Inflammatory macrophage treated with lipopolysaccharide for 4 hours (primary cell): ENCODE data around the gene CDH4.

Source experiments
- DNase-seq: peaks from one replicate; pipeline ENCODE4 v3.0.0-alpha.2; 2020

Gene CDH4

DNA sequence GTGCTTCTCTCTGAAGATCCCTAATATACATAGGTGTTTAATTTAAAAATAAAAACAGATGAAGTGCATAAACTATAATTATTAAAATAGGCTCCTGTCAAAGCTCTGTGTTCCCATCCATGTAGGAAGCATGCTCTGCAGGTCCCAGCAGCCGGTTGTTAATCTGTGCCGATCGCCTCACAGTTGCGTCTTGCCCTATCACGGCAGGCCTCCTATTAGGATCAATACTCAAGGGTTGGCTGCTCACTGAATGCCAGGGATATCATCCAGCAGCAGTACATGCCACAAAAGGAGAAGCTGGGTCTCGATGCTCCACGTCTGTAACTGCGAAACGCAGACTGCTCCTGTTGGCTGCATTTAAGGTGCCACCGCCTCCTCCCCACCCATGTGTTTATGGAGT lies 369.8 kb downstream of the CDH4 start:
- DNase-seq = no peak

DNA sequence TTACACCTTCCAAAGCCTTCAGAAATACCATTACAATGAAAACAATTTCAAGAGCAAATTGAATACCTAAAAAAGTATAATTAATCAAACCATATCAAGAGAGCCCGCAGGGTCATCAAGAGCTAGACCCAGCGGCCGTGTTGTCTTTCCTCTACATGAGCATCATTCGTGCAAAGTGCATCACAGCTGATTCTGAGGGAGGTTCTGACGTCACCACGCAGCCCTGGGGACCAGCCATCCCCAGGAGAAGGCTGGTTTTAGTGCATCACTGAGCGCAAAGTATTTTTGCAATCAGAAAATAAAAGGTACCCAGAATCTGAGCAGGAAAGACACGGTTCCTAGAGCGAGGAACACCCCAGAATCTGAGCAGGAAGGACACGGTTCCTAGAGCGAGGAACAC lies 371.4 kb downstream of the CDH4 start:
- DNase-seq = no peak

DNA sequence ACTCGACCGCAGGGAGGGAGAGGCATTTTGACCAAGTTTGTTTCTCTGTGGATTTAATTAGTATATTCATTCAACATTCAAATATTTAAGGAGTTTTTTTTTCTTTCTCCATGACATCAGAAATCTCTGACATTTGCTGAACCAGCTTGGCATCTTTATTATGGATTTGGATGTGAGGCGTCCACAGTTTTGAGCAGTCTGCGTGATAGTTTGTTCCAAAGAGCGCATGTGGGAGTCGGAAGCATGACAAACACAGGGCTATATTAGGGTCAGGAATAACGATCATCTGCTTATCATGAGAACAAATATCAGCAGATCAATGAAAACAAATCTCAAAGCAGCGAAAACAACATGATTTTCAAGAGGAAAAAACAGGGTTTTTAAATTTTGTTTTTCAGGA lies 373.2 kb downstream of the CDH4 start:
- no peak for DNase-seq

DNA sequence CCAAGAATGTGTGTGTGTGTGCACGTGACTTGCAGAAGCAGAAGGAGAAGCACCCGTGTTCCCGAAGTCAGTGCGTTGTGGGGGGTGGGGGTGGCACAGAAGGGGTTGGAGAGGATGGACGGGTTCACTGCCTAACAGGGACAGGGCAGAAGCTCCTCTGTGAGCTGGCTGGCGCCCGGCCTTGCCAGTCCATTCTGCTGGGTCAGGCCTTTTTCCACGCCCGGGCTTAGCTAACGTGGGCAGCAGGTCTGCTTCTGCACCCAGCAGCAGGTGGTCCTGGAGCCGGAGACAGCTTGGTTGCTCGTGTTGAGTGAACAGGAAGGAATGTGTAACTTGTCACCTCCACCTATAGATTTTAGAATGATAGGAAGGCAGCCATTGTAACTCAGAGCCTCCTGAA lies 374.4 kb downstream of the CDH4 start:
- DNase-seq = no peak

DNA sequence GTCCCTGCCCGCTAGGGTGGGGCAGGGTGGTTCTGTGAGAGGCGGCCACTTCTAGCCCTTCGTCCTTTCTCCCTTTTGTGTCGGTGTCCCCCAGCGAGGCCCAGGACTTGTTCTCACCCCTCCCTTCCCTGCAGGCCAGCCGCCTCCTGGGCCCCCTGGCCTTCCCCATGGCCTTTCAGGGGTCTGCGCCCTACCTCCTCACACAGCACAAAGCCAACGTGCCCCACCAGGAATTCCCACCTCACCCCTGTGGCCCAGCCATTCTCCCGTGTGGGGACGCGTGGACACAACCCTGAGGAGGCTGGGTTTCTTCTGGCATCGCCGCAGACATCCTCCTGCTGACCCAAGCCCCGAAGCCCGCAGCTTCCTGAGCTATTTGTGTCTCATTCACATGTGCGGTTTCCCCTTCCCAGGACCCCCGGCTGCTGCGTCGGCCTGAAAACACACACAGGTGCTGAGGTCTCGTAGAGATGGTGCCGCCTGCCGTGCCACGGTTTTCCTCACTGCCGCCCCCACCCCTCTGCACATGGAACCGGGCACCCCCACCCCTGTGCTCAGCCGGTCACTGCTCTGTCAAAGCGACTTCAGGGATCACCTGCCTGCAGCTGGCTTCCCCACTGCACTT lies 375.8 kb downstream of the CDH4 start:
- DNase-seq = no peak

DNA sequence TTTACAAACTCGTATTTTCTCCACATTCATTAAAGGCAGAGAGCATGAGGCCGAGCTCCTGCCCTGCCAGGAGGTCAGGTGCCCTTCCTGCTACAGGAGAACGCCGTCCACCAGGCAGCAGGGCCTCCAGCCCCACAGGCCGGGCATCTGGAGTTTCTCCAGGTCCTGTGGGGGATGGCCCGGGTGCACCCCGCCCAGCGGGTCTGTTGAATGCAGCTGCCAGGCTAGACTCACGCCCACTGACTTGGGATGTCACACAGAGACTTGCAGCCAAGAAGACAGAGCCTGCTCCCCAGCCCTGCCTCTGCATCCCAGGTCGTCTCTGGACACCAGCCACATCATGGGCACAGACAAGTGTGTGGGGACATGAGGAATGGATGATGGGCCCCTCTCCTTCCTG lies 376.4 kb downstream of the CDH4 start:
- no peak for DNase-seq

DNA sequence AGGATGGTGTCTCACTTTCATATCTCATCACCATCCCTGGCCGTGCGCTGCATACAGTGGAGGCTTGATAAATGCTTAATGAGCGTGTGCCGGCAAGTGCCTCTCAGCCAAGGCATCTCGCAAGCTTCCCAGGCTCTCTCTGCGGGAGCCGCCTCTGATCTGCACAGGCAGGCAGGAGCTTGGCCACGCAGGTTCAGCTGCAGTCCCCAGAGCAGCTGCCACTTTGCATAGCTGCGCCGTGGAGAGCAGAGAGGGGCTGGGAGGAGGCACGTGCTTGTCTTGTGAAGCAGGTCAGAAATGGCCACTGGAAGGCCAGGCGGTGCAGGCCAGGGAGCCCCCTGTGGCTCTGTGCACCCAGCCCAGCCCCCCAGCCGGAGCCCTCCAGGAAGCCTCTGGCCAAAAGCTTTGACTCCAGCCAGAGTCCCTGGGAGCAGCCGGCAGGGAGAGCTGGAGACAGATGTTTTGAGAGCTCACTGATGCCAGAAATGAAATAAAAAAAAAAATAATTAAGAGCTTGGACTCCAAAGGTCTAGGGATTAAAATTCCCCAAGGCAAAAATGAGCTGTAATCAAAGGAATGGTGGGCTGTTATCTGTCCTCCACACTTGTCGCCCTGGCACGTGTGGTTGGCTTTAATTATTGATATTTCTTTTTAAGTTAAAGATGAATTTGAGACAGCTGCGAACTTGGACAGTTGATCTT lies 377.0 kb downstream of the CDH4 start:
- DNase-seq = no peak

DNA sequence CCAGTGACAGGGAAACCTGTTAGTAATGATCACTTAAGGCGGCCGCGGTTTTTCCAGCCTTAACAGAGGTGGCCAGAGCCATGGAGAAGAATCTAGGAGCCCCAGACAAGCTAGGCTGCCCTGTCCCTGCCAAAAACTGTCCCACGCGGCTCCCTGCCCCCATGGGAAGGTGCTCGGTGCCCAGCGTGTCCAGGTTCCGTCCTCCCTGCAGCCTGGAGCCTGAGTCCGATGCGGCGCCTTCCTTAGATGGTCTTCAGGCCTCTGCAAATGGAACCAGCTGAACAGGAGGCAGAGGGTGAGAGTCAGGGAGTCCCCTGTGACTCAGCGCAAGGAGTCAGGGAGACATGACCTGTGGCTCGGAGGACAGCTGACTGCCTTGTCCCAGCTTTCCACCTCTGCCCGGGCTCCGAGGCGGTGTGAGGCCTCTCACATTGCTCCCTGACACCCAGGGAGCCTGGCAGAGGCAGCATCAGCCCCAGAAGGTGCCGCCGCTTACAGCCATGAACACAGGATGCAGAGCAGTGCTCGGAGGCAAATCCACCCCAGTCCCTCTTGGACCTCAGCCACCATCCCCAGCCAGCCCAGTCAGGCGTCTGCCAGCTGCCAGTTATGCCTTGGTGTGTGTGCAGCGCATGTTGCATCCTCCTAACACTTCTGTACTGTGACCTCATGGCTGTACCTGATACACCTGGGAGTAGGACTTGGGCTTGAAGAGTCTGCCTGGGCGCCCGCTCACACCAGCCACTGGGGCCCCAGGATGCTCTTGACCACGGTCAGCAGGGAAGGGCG lies 377.7 kb downstream of the CDH4 start:
- DNase-seq = no peak

DNA sequence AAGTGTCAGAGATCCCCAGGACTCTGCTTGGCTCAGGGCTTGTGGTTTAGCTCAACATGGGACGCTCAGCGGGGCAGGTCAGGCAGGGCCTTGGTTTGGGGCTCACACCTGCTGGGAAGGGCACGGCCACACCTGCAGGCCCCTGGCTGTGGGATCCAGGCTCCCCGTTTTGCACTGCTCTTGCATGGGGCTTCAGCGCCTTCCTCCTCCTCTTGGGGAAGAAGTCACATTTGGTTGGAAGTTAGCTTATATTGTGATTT lies 378.3 kb downstream of the CDH4 start:
- DNase-seq = no peak

DNA sequence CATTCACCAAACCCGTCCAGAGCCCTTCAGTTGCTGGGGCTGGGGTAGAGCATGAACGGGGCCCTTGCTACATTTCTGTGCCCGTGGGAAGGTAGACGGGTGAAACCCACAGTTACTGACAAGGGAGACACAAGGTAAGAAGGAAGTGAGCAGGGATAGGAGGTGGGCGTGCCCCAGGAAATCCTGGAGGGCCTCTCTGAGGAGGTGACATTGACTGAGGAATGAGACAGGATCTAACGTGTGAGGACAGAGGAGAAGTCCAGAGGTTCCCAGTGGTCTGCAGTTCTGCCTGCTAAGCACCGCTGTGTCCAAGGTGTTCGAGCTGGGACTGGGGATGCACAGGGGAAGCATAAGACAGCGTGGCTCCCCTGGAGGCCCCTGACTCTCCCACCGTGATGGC lies 378.8 kb downstream of the CDH4 start:
- DNase-seq = no peak

DNA sequence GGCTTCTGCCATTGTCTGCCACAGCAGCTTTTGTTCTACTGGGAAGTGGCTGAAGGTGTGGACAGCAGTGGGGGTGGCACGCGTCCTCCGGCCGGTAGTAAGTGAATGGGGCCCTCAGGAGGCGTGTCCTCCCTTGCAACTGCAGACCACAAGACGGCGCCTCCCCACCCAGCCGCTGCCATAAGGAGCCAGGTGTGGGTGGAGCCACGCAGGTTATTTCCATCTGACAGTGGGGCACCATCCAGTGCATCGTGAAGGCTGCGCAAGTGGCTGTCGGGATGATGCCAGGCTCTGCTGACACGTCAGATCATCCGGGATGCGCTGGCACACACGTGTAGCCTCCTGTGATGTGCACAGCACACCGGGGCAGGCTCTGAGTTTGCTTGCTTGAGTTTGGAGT lies 379.7 kb downstream of the CDH4 start:
- DNase-seq = no peak

DNA sequence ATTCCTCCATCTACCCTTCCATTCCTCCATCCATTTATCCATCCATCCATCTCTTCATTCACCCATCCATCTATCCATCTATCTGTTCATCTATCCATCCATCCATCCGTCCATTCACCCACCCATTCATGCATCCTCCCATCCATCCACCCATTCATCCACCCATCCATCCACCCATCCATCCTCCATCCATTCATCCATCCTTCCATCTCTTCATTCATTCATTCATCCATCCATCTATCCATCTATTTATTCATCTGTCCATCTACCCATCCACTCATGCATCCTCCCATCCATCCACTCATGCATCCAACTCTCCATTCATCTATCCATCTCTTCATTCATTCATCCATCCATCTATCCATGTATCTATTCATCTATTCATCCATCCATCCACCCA lies 380.9 kb downstream of the CDH4 start:
- no peak for DNase-seq

DNA sequence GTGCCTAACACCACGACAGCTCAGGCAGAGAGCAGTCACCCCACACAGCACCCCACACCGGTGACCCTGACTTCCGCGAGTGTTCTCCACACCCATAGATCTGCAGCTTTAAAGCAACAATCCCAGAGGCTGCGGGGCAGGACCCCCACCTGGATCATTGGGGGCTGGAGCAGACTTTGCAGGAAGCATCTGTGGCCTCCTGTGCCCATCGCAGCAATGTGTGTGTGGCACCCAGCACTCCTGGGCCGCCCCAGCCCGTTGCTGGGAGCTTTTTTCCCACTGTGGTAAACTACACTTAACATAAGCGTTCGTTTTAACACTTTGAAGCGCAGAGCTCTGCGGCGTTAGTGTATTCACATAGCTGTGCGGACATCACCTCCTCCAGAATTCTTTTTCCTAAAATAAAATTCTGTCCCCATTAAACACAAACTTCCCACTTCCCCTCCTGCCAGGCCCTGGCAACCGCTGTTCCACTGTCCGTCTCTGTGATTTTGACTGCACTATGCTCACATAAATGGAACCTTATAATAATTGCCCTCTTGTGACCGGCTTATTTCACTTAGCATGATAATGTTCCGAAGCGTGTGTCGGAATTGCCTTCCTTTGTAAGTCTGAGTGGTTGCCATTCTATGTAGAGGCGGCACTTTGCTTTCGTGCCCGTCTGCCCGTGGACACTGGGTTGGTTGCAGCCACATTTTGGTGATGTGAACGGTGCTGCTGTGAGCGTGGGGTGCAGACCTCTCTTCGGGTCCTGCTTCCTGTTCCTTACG lies 382.5 kb downstream of the CDH4 start:
- no peak for DNase-seq

DNA sequence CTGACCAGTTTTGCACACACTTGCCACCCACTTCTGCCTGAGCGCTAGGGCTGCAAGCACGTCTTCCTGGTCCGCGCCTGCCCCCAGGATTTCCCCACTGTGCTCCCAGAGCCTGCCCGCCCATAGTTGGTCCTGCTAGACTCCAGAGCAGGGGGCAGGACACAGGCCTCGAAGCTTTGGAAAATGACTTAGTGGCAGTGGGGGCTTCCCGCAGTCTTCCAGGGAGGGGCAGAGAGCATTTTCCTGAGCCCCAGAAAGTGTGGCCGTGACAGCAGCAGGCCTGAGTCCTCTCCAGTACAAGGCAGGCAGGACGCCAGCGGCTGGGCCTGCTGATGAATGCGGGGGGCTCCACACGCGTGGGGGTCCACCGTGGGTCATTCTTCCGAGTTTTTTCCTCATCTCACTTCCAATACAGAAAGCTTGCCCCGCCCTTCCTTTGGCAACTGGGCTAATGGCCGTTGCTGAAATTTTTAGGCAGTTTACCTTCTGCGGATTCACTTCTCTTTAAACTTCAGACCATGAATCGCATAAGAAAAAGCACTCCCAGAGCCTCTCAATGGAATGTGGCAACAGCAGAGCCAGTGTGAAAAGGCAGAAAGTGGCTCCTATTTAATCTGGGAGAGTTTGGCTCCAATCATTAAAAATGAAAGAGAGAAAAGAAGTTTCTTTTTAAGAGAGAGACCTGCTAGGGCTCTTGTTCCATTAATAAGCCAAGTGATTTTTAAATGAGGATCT lies 383.8 kb downstream of the CDH4 start:
- no peak for DNase-seq

DNA sequence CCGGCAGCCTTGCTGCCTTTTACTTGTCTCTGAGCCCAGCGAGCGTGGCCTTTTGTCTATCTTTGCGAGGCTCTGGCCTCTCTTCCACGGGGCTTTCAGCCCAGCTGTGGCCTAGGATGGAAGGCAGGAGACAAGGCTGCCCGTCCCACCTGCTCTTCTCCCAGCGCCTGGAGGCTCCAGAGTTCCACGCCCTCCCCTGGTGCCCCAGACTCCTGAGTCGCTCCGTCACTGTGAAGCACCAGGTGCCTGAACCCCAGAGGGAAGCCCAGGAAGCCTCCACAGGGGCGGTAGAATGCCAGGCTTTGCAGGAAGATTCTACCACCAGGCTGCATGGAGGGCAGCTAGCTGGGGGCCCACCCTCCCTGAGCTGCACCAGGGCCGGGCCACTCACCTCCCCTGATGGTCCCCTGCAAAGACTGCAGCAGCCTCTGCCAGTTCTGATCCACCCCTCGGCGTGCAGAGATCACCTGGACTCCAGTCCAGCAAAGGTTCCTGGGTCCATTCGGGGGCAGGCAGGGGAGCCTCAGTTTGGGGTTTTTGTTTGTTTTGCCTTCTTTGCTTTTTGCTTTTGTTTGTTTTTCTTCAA lies 384.6 kb downstream of the CDH4 start:
- DNase-seq = no peak

DNA sequence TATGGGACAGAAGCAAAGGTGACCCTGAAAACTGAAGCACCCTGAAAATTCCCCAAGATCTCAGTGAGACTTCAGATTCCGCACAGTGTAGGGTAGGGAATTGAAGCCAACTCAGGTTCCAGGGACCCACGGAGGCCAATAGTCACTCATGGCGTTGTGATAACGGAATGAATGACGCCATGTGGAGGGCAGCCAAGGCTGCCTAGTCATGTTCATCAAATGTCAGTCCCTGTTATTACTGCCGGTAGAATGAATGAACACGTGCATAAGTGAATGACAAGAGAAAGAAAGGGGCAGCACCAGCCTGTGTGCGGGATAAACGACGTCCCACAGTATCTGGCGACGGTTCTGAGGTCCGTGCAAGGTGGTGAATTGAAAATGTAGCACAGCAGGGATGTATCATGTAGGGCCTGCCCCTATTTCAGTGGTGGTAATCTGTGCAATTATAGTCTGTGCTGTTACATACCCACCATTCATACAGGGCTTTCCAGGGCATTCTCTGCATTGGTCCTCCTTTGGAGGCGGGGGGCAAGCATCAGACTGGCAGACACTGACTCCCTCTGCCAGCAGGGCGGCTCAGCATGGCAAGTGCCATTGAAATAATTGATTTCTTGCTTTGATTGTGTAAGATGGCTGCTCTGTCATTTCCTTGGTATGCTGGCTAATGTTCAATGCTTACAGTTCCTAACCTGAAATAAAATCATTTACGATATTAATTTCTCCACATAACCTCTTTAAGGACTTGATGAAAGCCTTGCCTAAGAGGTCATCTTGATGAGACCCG lies 386.9 kb downstream of the CDH4 start:
- DNase-seq = no peak

DNA sequence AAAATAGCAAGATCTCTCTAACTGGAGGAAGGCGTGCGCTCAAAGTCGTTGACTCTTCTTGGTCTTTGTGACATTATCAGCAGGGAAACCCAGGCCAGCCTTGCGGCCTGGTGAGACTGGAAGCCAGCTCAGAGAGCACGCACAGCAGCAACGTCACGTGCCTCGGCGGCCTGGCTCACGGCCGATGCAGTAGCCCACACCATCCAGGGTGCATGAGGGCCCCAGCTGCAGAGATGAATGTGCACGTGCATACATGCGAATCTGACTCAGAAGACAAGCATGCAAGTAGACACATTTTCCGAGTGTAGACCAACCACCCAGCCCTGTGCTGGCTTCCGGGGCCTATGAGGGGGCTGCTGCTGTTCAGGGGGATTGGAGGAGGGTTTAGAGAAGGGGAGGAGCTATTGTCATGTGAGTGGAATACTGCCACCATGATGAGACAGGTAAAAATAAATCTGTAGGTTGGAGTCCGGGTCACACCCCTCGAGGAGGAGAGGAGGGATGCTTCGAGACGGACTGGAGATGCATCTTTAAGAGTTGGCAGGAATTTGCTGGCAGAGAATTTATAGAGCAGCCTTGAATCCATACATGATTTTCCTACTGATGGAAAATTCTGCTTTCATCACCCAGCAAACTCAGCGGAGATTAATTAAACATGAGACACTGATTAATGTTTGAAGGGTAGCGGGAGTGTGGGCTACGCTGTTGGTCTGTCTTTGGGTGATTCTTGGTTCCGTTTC lies 388.2 kb downstream of the CDH4 start:
- no peak for DNase-seq

DNA sequence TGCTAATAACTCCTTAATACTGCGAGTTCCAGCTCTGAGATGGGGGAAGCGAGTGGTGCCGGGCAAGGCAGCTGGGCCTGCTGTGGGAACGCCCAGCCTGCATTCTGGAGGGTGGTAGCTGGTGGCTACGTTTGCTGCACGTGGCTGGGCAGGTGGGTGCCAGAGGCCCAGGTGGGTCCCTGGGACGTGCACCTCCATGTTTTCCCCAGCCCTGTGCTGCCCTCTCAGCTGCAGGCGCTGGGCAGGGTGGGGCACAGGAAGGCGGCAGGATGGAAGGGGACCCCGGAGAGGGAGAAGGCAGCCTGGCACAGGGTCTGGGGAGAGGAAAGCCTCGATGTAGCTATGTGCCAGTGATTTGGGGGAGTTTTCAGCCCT lies 388.8 kb downstream of the CDH4 start:
- DNase-seq = no peak

DNA sequence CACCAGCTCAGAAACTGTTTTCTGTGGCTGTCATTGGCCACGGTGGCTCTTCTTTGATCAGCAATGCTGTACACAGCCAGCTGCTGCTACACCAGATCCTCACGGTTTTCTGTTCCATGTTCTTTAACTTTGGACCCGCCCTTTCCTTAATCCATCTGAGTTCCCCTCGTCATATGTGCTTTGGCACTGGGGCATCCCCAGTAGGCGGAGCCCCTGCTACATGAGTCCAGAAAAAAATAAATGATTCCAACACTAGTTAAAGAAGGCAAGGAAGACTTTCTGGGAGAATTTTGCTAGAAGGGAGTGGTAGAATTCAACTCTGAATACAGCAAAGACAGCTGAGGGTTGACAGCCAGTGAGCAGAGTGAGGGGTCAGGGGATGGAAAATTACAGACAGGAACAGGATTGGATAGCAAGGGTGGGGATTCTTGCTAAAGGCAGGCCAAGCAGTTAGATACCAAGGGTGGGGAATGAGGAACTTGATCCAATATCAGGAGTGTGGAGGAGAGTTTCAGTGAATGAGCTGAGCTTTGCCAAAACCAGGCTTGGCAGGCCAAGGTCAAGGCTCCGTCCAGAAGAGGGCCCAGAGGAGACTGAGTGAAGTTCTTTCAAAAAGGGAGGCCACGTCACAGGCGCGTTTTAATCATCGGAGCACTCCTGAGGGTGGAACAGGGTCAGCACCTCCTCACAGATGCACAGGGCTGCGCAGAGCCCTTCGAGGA lies 391.8 kb downstream of the CDH4 start:
- no peak for DNase-seq

DNA sequence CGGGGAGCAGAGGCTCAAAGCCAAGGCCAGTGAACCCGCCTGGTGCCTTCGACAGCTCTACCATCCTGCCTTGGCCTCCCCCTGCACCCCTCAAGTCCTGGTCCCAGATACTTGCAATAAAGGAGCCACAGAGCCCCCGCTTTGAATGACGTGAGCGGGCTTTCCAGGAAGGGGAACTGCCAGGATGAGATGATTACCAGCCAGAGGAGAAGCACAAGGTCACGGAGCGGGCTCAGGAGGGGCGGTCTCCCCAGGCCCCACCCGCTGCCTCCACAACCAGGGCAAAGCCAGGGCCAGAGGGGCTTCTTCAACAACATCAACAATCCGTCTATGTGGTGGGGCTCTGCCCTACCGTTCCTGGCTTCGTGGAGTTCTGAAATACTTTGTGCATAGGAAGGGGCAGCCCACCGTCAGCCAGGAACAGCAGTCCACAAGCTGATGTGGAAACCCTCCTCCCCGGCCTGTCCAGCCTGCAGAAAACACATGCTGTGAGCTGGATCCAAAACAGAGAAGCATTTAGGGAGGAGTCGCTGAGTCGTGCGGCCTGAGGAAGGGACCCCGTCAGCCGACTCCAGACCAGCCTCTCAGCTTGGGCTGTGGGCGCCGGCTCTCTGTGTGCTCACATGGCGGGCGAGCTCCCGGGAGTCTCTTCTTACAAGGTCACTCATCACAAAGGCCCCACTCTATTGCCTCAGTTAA lies 392.5 kb downstream of the CDH4 start:
- no peak for DNase-seq
